Psoas muscle (tissue), 8 donors: ENCODE data around the gene PPARG. TPM values are rescaled to one million over a fixed set of nuclear protein-coding genes. Genes with fewer than 3 reads are reported as not detected.

Experiments
- ATAC-seq, 4 donors: fragments of 200-7000 bp; cut with Tn5 transposase; one replicate each; pipeline ENCODE4 v1.9.1; 2020; ENCODE audit warnings: moderate library complexity in 3 of 4, mild to moderate bottlenecking in 2 of 4
- DNase-seq, 2 donors: peaks; one replicate each; pipeline ENCODE4 v3.0.0-alpha.2; 2020
- H3K27ac ChIP-seq: fragments of 200-600 bp; one replicate; pipeline ENCODE4 v1.8.0; 2022
- H3K27me3 ChIP-seq, 3 donors: fragments of 200-600 bp in 1 of 3; one replicate each; pipeline versions ENCODE4 v1.6.1 to v1.8.0; 2013 to 2022; ENCODE audit warnings: low read length in 2 of 3, mild to moderate bottlenecking in 2 of 3, moderate library complexity in 1 of 3; ENCODE audit not compliant: insufficient read depth in 3 of 3
- H3K36me3 ChIP-seq, 2 donors: fragments of 200-600 bp in 1 of 2; one replicate each; pipeline versions ENCODE4 v1.6.1 to v1.8.0; 2013 to 2022; ENCODE audit warnings: low read depth in 1 of 2, mild to moderate bottlenecking in 1 of 2, moderate library complexity in 1 of 2; ENCODE audit not compliant: insufficient read depth in 1 of 2
- H3K4me1 ChIP-seq: fragments of 200-600 bp; one replicate; pipeline ENCODE4 v1.8.0; 2022
- H3K4me3 ChIP-seq: fragments of 200-600 bp; one replicate; pipeline ENCODE4 v1.8.0; 2022; ENCODE audit warnings: mild to moderate bottlenecking
- H3K9me3 ChIP-seq: fragments of 200-600 bp; one replicate; pipeline ENCODE4 v1.8.0; 2022
- WGBS, 3 donors: extraction: QIAGEN DNeasy Blood & Tissue Kit; methylation state at CpG; one replicate each; pipeline versions ENCODE4 v1.1.6 to v1.1.7; 2013; 5-methylcytosine and 5-hydroxymethylcytosine counted together
- intact Hi-C, 2 donors: fragments of 100-400 bp; cut with DNase I; formaldehyde crosslinking; loops; one replicate each; pipeline versions ENCODE4 v1.11.0 to v1.14.2; 2022
- polyA plus RNA-seq, 3 donors: library from polyadenylated mRNA; stranded (reverse); fragments of 200-250 nt; gene quantifications; one replicate each; pipeline ENCODE4 v1.2.3, GENCODE V29; 2013
- total RNA-seq, 4 donors: library from RNA; stranded (reverse); fragmentation: NEBNext Ultra II Directional in 2 of 4; extraction: Animal tissue kit (Norgen Biotek cat#: 25700) in 2 of 4; gene quantifications; one replicate each; pipeline versions ENCODE4 v1.2.1 to v1.2.4, GENCODE V29; 2021 to 2023
- TF ChIP-seq, protein P1 (sequence below): fragments of 200-600 bp; IDR thresholded peaks from one replicate; pipeline ENCODE4 v1.8.0; 2022; ENCODE audit warnings: antibody characterized with exemption
- donor health status: healthy with polysubstance abuse.
- donor health status: DM: no; HTN: no; CAD: no; lungs with moderate emphysema.
- donor health status: Bipolar disorder and iron deficiency.
- donor health status: healthy.
- donor health status: DM: yes; HTN: yes; CAD: no.
- donor health status: DM: no; HTN: no; CAD: no.
- donor health status: DM: no; HTN: no; CAD: no.
- donor health status: DM: yes; HTN: yes; CAD: no.

Gene PPARG
- total and polyA plus RNA-seq, 7 donors = 3.1 to 6.8 (median 4.3) TPM

- H3K4me1 ChIP-seq = no peaks in the 10 kb centered on the region
- no peaks in the 10 kb centered on the region for H3K27me3 ChIP-seq
- DNase-seq (no peak), ATAC-seq (no peak)
- 83 to 90% (median 86%) methylated on average over 18 of the region's 18 CpGs for WGBS, 3 donors
- TF ChIP-seq, protein P1, sequence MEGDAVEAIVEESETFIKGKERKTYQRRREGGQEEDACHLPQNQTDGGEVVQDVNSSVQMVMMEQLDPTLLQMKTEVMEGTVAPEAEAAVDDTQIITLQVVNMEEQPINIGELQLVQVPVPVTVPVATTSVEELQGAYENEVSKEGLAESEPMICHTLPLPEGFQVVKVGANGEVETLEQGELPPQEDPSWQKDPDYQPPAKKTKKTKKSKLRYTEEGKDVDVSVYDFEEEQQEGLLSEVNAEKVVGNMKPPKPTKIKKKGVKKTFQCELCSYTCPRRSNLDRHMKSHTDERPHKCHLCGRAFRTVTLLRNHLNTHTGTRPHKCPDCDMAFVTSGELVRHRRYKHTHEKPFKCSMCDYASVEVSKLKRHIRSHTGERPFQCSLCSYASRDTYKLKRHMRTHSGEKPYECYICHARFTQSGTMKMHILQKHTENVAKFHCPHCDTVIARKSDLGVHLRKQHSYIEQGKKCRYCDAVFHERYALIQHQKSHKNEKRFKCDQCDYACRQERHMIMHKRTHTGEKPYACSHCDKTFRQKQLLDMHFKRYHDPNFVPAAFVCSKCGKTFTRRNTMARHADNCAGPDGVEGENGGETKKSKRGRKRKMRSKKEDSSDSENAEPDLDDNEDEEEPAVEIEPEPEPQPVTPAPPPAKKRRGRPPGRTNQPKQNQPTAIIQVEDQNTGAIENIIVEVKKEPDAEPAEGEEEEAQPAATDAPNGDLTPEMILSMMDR = no peak
- H3K27ac ChIP-seq = no peak overlapping the region
- H3K9me3 ChIP-seq = no peaks in the 10 kb centered on the region
- intact Hi-C loops = loop anchor here in 1 of 2 donors (5.0 kb wide), 1 partner anchor 48 kb away; no protein-coding TSS in a partner anchor
- H3K4me3 ChIP-seq = no peak overlapping the region
- H3K36me3 ChIP-seq = no peaks in the 10 kb centered on the region
These were observed 176.4 kb downstream of the PPARG start for GRCh38 chr3:12465151-12465835.

GRCh38 chr3:12465836-12466225, 177.0 kb downstream of the PPARG start:
- TF ChIP-seq, protein P1 = no peak
- Histone ChIP-seq H3K27ac (no peak overlapping the region), H3K27me3 (no peaks in the 10 kb centered on the region), H3K36me3 (no peaks in the 10 kb centered on the region), H3K9me3 (no peaks in the 10 kb centered on the region), H3K4me1 (no peaks in the 10 kb centered on the region), H3K4me3 (no peak overlapping the region)
- WGBS, 3 donors = 26 to 33% (median 27%) methylated on average over 4 of the region's 4 CpGs
- intact Hi-C loops = loop anchor here in 1 of 2 donors (5.0 kb wide), 1 partner anchor 49 kb away; no protein-coding TSS in a partner anchor
- no peak for ATAC-seq
- peak in 1 of 2 donors; percentile 1 for DNase-seq

- DNase-seq = no peak
- TF ChIP-seq, protein P1 = no peak
- Histone ChIP-seq H3K27me3 (no peaks in the 10 kb centered on the region), H3K27ac (no peak overlapping the region), H3K36me3 (no peaks in the 10 kb centered on the region), H3K4me3 (no peak overlapping the region), H3K9me3 (no peaks in the 10 kb centered on the region), H3K4me1 (no peaks in the 10 kb centered on the region)
- 84 to 92% (median 91%) methylated on average over 2 of the region's 2 CpGs for WGBS, 3 donors
- no peak for ATAC-seq
- intact Hi-C loops = loop anchor here in 1 of 2 donors (5.0 kb wide), 1 partner anchor 50 kb away; no protein-coding TSS in a partner anchor
These were observed 178.9 kb downstream of the PPARG start for GRCh38 chr3:12467746-12468145.

- TF ChIP-seq, protein P1 = no peak
- Histone ChIP-seq H3K36me3 (no peaks in the 10 kb centered on the region), H3K4me1 (no peaks in the 10 kb centered on the region), H3K9me3 (no peaks in the 10 kb centered on the region), H3K27me3 (no peaks in the 10 kb centered on the region), H3K4me3 (no peak overlapping the region), H3K27ac (no peak overlapping the region)
- WGBS, 3 donors = 91 to 97% (median 93%) methylated on average over 6 of the region's 6 CpGs
- intact Hi-C loops = loop anchor here in 1 of 2 donors (5.0 kb wide), 1 partner anchor 51 kb away; no protein-coding TSS in a partner anchor
- ATAC-seq (no peak), DNase-seq (no peak)
These were observed 179.4 kb downstream of the PPARG start for GRCh38 chr3:12468276-12468675.
